Urinary bladder (tissue), 4 donors: ENCODE results near the gene DNA2. TPM values are rescaled to one million over a fixed set of nuclear protein-coding genes. Genes with fewer than 3 reads are reported as not detected.

Experiments
- DNase-seq: peaks from one replicate; pipeline ENCODE4 v3.0.0-alpha.2; 2015; ENCODE audit errors: extremely low spot score
- H3K27ac ChIP-seq: one replicate; pipeline ENCODE4 v1.5.1; 2013; ENCODE audit warnings: low read depth, mild to moderate bottlenecking, moderate library complexity
- H3K36me3 ChIP-seq: one replicate; pipeline ENCODE4 v1.6.1; 2013; ENCODE audit warnings: mild to moderate bottlenecking, moderate library complexity; ENCODE audit not compliant: insufficient read depth
- H3K4me1 ChIP-seq: one replicate; pipeline ENCODE4 v1.6.1; 2013; ENCODE audit warnings: mild to moderate bottlenecking, moderate library complexity; ENCODE audit not compliant: insufficient read depth
- H3K4me3 ChIP-seq: one replicate; pipeline ENCODE4 v1.5.1; 2013; ENCODE audit warnings: low read depth, low read length
- WGBS: extraction: QIAGEN DNeasy Blood & Tissue Kit; methylation state at CpG from one replicate; pipeline ENCODE4 v1.1.7; 2013; 5-methylcytosine and 5-hydroxymethylcytosine counted together
- polyA plus RNA-seq: library from polyadenylated mRNA; stranded (reverse); fragments of 200-250 nt; gene quantifications from one replicate; pipeline ENCODE4 v1.2.3, GENCODE V29; 2013
- small RNA-seq: library from RNA; depleted of rRNA; stranded (forward); fragments of <200 nt; gene quantifications from one replicate; pipeline ENCODE3, GENCODE V24; 2014
- total RNA-seq: library from RNA; depleted of rRNA; stranded (reverse); fragments of >200 nt; gene quantifications from one replicate; pipeline ENCODE4 v1.2.3, GENCODE V29; 2014
- donor health status: healthy with polysubstance abuse.
- donor health status: healthy.

Gene DNA2
- total and polyA plus RNA-seq, 2 donors = 1.1 to 16.8 TPM

DNA sequence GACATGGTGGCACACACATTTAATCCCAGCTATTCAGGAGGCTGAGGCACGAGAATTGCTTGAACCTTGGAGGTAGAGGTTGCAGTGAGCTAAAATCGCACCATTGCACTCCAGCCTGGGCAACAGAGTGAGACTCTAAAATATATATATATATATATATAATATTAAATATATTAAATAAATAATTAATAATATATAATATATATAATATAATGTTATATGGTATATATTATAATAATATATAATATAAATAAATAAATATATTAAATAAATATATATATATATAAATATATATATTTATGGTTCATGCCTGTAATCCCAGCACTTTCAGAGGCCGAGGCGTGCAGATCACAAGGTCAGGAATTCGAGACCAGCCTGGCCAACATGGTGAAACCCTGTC, 105.2 kb downstream of the DNA2 start:
- DNase-seq = no peak
- H3K4me1 ChIP-seq = no peaks in the 10 kb centered on the region
- peaks cover 4% of the 10 kb centered on the region for H3K36me3 ChIP-seq
- 96% methylated on average over 5 of the region's 5 CpGs for WGBS
- no peak overlapping the region for H3K4me3 ChIP-seq
- H3K27ac ChIP-seq = no peak overlapping the region

DNA sequence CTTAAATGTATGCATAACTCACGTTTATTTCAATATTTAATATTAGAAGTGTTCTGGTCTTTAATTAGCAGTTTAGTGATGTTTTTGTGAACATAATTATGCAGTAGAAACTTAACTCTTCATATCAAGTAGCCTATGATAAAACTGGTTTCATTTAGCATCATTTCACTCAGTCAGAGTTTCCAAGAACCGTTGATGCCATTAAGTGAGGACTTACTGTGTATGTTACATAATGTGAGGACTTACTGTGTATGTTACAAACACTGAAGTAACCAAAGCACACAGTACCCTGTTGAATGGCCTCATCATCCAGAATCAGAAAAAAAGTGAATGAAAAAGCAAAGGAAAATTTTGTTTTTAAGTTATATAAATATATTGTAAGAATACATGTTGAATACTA, 106.2 kb downstream of the DNA2 start:
- peaks cover 4% of the 10 kb centered on the region for H3K36me3 ChIP-seq
- WGBS = 58% methylated on average over 2 of the region's 2 CpGs
- DNase-seq = no peak

DNA sequence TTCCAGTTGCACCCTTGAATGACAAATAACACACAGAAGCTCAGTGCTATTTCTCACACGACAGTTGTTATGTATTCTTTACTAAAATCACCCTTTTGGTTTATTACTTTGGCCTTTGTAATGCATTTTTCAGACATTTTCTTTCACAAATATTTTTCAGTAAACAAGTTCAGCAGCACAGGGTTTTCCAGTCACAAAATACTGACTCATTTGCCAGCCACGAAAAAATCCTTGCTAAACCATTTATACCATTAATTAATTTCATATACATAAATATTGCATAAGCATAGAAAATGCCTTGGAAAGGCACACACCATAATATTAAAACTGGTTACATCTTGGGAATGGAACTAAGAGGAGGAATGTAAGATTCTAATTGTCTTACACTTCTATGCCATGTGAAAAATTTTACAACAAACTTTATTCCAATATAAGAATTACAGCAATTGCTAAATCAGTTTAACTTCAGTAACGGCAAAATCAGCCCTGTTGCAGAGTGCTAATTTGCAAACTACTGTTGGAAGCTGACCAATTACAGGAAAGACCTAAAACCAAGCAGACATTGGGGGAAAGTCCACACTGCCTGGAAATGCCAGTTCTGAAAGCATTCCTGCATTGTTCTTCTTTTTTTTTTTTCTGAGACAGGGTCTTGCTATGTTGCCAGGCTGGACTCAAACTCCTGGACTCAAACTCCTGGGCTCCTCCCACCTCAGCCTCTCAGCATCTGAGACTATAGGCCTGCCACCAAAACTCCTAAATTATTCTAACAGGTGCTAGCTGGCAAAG, 107.5 kb downstream of the DNA2 start:
- WGBS = 86% methylated on average over 3 of the region's 3 CpGs
- Histone ChIP-seq H3K36me3 (peaks cover 4% of the 10 kb centered on the region), H3K4me3 (no peak overlapping the region), H3K4me1 (no peaks in the 10 kb centered on the region), H3K27ac (no peak overlapping the region)
- no peak for DNase-seq

More for the DNA sequence above, 106.2 kb downstream of the DNA2 start:
- Histone ChIP-seq H3K4me3 (no peak overlapping the region), H3K27ac (no peak overlapping the region), H3K4me1 (no peaks in the 10 kb centered on the region)

Small RNAs within 50 kb of the gene (small RNA-seq; reads per million reads assigned to genes)
- gene RF00019 = not detected
- not detected for gene RNA5SP319

Other genes starting within 250 kb of the DNA2 start
- not detected for gene ATOH7, start 239.9 kb downstream of the DNA2 start, total RNA-seq
- gene ATOH7, start 239.9 kb downstream of the DNA2 start, polyA plus RNA-seq = 0.06 TPM
- gene HNRNPH3, start 139.9 kb downstream of the DNA2 start, total RNA-seq = 54.2 TPM
- gene HNRNPH3, start 139.9 kb downstream of the DNA2 start, polyA plus RNA-seq = 209 TPM
- gene PBLD, start 139.0 kb downstream of the DNA2 start, total RNA-seq = 9.5 TPM
- gene PBLD, start 139.0 kb downstream of the DNA2 start, polyA plus RNA-seq = 3.5 TPM
- 82.3 TPM for gene RUFY2, start 64.7 kb downstream of the DNA2 start, total RNA-seq
- 10.3 TPM for gene RUFY2, start 64.7 kb downstream of the DNA2 start, polyA plus RNA-seq
- gene SLC25A16, start 55.5 kb upstream of the DNA2 start, total RNA-seq = 30.7 TPM
- 6.7 TPM for gene SLC25A16, start 55.5 kb upstream of the DNA2 start, polyA plus RNA-seq
- 41.6 TPM for gene TET1, start 88.4 kb upstream of the DNA2 start, total RNA-seq
- 0.53 TPM for gene TET1, start 88.4 kb upstream of the DNA2 start, polyA plus RNA-seq
- gene CCAR1, start 249.3 kb upstream of the DNA2 start, total RNA-seq = 57.1 TPM
- 21.7 TPM for gene CCAR1, start 249.3 kb upstream of the DNA2 start, polyA plus RNA-seq